Peyer's patch (tissue), 4 donors: ENCODE data around the gene KLHDC3. TPM values are rescaled to one million over a fixed set of nuclear protein-coding genes. Genes with fewer than 3 reads are reported as not detected.

Source experiments
- DNase-seq, 3 donors: peaks; one replicate each; pipeline ENCODE4 v3.0.0-alpha.2; 2017 to 2019
- H3K27ac ChIP-seq, 4 donors: fragments of 200-600 bp; sonication (generic); one replicate each; pipeline ENCODE4 v1.5.1; 2016 to 2019
- H3K27me3 ChIP-seq, 2 donors: fragments of 200-600 bp; sonication (generic); one replicate each; pipeline ENCODE4 v1.5.1; 2019
- H3K36me3 ChIP-seq, 3 donors: fragments of 200-600 bp; sonication (generic); one replicate each; pipeline ENCODE4 v1.5.1; 2016 to 2019
- H3K4me1 ChIP-seq, 4 donors: fragments of 200-600 bp; sonication (generic); one replicate each; pipeline ENCODE4 v1.5.1; 2016 to 2019
- H3K4me3 ChIP-seq, 4 donors: fragments of 200-600 bp; sonication (generic); 1 replicate in 3 of 4; 2 replicates in 1 of 4; pipeline ENCODE4 v1.5.1; 2016 to 2019; ENCODE audit warnings: mild to moderate bottlenecking in 1 of 4
- H3K9me3 ChIP-seq, 4 donors: fragments of 200-600 bp; sonication (generic); one replicate each; pipeline ENCODE4 v1.5.1; 2016 to 2019; ENCODE audit warnings: mild to moderate bottlenecking in 1 of 4
- POLR2A ChIP-seq, 2 donors: fragments of 450-650 bp; IDR thresholded peaks; one replicate each; pipeline ENCODE4 v1.5.1; 2017; ENCODE audit warnings: antibody characterized with exemption in 2 of 2, mild to moderate bottlenecking in 2 of 2, moderate library complexity in 2 of 2
- total RNA-seq, 4 donors: library from RNA; depleted of rRNA; stranded (reverse); fragments of >200 nt; gene quantifications; one replicate each; pipeline ENCODE4 v1.1.0, GENCODE V29; 2016
- TF ChIP-seq, protein P1 (sequence below), 6 experiments: fragments of 450-650 bp in 4 of 6; fragments of 200-600 bp in 2 of 6; sonication (generic) in 1 of 6; IDR thresholded peaks; one replicate each; pipeline ENCODE4 v1.5.1; 2017 to 2019; ENCODE audit warnings: antibody characterized with exemption in 6 of 6, mild to moderate bottlenecking in 3 of 6, moderate library complexity in 1 of 6

Gene KLHDC3
- total RNA-seq, 4 donors from 2014 or later = 38.8 to 59.2 (median 52.6) TPM

DNA sequence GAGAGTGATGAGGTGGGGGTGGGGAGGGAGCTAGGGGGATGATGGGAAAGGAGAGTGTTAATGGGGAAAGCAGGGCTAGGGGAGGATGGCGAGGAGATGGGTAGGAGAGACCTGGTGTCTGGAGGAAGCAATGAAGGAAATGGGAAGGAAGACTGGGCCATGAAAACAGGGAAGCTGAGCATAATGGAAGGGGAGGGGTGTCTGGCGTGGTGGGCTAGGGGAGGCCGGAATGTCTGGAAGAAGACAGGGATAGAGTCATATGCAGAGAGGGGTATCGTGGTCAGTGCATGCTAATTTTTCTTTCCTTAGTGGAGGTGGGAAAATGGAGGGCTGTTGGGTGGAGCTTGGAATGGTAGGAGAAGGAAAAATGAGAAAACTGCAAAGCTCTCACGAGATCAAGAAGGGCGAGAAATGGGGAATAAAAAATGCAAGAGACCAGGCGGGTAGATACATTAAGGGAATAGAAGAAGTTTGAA, 423 bp downstream of the KLHDC3 start:
- H3K4me1 ChIP-seq = peaks cover 0 to 41% (median 10%) of the 10 kb centered on the region in 4 donors
- no peak for DNase-seq
- H3K9me3 ChIP-seq = no peaks in the 10 kb centered on the region
- H3K27ac ChIP-seq = peak overlapping the region; percentile 61 to 83 (median 70)
- no peaks in the 10 kb centered on the region for H3K27me3 ChIP-seq
- peak overlapping the region; percentile 58 to 89 (median 66) for H3K4me3 ChIP-seq
- TF ChIP-seq POLR2A (IDR thresholded peaks at IDR 0.05) = no peak
- TF ChIP-seq, protein P1, sequence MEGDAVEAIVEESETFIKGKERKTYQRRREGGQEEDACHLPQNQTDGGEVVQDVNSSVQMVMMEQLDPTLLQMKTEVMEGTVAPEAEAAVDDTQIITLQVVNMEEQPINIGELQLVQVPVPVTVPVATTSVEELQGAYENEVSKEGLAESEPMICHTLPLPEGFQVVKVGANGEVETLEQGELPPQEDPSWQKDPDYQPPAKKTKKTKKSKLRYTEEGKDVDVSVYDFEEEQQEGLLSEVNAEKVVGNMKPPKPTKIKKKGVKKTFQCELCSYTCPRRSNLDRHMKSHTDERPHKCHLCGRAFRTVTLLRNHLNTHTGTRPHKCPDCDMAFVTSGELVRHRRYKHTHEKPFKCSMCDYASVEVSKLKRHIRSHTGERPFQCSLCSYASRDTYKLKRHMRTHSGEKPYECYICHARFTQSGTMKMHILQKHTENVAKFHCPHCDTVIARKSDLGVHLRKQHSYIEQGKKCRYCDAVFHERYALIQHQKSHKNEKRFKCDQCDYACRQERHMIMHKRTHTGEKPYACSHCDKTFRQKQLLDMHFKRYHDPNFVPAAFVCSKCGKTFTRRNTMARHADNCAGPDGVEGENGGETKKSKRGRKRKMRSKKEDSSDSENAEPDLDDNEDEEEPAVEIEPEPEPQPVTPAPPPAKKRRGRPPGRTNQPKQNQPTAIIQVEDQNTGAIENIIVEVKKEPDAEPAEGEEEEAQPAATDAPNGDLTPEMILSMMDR (IDR thresholded peaks at IDR 0.05) = no peak
- peaks cover 0 to 51% (median 0%) of the 10 kb centered on the region in 3 donors for H3K36me3 ChIP-seq

DNA sequence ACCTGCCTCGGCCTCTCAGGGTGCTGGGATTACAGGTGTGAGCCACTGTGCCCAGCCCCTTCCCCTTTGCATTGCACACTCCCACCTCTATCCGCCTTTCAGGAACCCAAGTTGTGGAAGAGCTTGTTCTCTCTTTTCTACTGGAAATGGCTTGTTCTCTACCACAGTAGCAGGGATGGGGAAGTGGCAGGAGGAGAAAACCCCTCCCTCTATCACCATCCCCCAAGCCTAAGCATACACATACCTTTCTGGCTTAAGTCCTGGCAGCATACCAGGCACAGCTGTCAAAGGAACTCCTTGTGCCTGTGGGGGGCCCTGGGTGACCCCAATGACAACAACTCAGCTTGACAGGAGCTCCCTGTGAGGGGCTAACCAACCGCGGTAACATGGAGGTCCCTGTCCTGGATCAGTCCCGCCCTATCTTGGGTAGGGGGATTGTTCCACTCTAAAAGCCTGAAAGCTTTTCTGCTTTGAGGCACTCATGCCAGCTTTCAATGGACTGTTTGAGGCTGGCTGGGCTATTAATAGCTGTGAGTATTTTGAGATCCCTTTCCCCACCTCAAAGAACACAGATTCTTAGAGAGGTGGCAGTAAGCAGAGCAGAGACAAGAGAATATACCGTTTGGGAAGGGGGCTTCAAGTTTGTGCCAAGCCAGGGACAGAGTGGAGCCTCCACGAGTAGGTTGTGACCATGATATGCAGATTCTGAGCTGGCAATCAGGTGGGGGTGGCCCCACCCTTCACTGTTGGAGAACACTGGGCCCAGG, 2.3 kb downstream of the KLHDC3 start:
- peaks cover 0 to 32% (median 0%) of the 10 kb centered on the region in 3 donors for H3K36me3 ChIP-seq
- DNase-seq = no peak
- H3K4me1 ChIP-seq = peaks cover 4 to 47% (median 10%) of the 10 kb centered on the region in 4 donors
- H3K27ac ChIP-seq = no peak overlapping the region
- no peak overlapping the region for H3K4me3 ChIP-seq
- TF ChIP-seq, protein P1 (IDR thresholded peaks at IDR 0.05) = no peak
- no peak for TF ChIP-seq POLR2A (IDR thresholded peaks at IDR 0.05)
- no peaks in the 10 kb centered on the region for H3K9me3 ChIP-seq
- H3K27me3 ChIP-seq = no peaks in the 10 kb centered on the region

DNA sequence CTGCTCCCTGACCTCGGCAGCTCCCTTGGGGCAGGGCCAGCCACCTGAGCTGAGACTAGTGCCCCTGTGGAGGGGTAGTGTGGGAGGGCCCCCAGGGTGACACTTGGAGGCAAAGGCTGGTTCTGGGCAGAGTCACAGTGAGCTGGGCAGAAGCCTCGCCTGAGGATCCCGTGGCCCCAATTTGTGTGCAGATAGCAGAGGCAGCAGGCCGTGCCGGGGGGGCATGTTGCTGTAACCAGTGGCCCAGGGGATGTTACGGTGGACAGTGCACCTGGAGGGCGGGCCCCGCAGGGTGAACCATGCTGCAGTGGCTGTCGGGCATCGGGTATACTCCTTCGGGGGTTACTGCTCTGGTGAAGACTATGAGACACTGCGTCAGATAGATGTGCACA, 2.9 kb downstream of the KLHDC3 start:
- Histone ChIP-seq H3K36me3 (peaks cover 0 to 27% (median 0%) of the 10 kb centered on the region in 3 donors), H3K4me1 (peaks cover 4 to 47% (median 10%) of the 10 kb centered on the region in 4 donors), H3K27me3 (no peaks in the 10 kb centered on the region), H3K27ac (no peak overlapping the region), H3K4me3 (no peak overlapping the region), H3K9me3 (no peaks in the 10 kb centered on the region)
- no peak for DNase-seq
- no peak for TF ChIP-seq POLR2A (IDR thresholded peaks at IDR 0.05)
- TF ChIP-seq, protein P1 (IDR thresholded peaks at IDR 0.05) = no peak

DNA sequence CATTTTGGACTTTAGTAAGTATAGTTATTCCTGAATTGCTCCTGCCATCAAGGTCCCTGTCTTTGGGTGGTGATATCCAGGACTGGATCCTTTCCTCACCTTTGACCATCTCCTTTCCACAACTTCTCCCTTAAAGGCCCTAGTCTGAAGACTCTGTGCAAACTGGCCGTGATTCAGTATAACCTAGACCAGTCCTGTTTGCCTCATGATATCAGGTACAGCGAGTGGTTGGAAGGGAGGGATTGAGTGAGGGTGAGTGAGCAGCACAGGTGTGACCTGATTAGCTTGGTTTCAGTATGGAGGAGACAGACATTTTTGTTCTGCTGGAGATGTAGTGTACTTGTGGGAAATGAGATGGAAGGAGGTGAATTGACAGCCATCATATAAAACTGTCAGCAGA, 5.1 kb downstream of the KLHDC3 start:
- Histone ChIP-seq H3K36me3 (peaks cover 0 to 24% (median 0%) of the 10 kb centered on the region in 3 donors), H3K9me3 (no peaks in the 10 kb centered on the region), H3K27me3 (no peaks in the 10 kb centered on the region), H3K4me1 (peaks cover 4 to 50% (median 12%) of the 10 kb centered on the region in 4 donors), H3K4me3 (no peak overlapping the region), H3K27ac (no peak overlapping the region)
- TF ChIP-seq, protein P1 (IDR thresholded peaks at IDR 0.05) = no peak
- TF ChIP-seq POLR2A (IDR thresholded peaks at IDR 0.05) = no peak
- no peak for DNase-seq

DNA sequence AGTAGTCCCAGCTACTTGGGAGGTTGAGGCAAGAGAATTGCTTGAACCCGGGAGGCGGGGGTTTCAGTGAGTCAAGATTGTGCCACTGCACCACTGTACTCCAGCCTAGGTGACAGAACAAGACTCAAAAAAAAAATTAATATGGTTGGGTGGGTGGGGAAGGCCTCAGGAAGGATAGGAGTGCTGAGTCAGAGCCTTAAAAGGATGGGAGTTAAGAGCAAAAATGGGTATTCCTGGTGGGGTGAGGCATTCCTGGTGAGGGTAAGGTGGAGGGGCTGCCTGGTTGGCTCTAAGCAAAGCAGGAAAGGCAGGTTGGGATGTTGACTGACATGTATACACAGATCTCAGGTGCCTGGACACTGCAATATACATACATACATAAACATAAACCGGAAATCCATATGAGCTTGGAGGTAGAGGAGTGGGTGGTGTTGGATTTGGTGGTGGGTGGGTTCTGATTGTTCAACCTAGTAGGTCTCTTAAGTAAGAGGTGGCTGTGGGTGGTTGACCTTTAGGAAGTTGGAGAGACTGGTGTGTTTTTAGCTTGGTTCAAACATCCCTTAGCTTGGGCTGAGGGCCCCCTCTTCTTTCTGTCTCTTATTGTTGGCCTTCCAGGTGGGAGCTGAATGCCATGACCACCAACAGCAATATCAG, 6.1 kb downstream of the KLHDC3 start:
- TF ChIP-seq, protein P1 (IDR thresholded peaks at IDR 0.05) = no peak
- TF ChIP-seq POLR2A (IDR thresholded peaks at IDR 0.05) = no peak
- Histone ChIP-seq H3K9me3 (no peaks in the 10 kb centered on the region), H3K4me1 (peaks cover 2 to 45% (median 9%) of the 10 kb centered on the region in 4 donors), H3K27ac (peak overlapping the region in 1 of 4 donors; percentile 84), H3K36me3 (peaks cover 0 to 31% (median 0%) of the 10 kb centered on the region in 3 donors), H3K4me3 (no peak overlapping the region), H3K27me3 (no peaks in the 10 kb centered on the region)
- DNase-seq = no peak
